Choroid plexus epithelial cell (primary cell): Measurements from ENCODE around the gene CDH11.

Experiments
- DNase-seq: peaks from one replicate; pipeline ENCODE4 v3.0.0-alpha.2; 2010; ENCODE audit warnings: low read depth
- H3K4me3 ChIP-seq: 2 replicates; pipeline ENCODE4 v1.5.1; 2011; ENCODE audit warnings: low read depth, mild to moderate bottlenecking, control low read depth, low read length, moderate library complexity
- CTCF ChIP-seq: conservative IDR thresholded peaks from 2 replicates; pipeline ENCODE4 v1.5.1; 2011; ENCODE audit warnings: low read depth, mild to moderate bottlenecking, control low read depth, inconsistent platforms, low read length, moderate library complexity

Gene CDH11

GRCh38 chr16:65122724-65123395 is 997 bp upstream of the CDH11 start:
- peak; percentile 67 for DNase-seq
- peak overlapping the region; percentile 75 for H3K4me3 ChIP-seq
- no peak for TF ChIP-seq CTCF

GRCh38 chr16:65120831-65121721 is 787 bp downstream of the CDH11 start:
- peak overlapping the region; percentile 75 for H3K4me3 ChIP-seq
- peak; percentile 51 for DNase-seq
- TF ChIP-seq CTCF = no peak

GRCh38 chr16:65120461-65120830 is 1.4 kb downstream of the CDH11 start:
- no peak for DNase-seq
- no peak for TF ChIP-seq CTCF
- H3K4me3 ChIP-seq = peak overlapping the region; percentile 75

- peak overlapping the region; percentile 75 for H3K4me3 ChIP-seq
- TF ChIP-seq CTCF = no peak
- DNase-seq = peak; percentile 73
These were observed 1.9 kb downstream of the CDH11 start for GRCh38 chr16:65119901-65120401.

- peak overlapping the region; percentile 75 for H3K4me3 ChIP-seq
- DNase-seq = no peak
- no peak for TF ChIP-seq CTCF
These were observed 2.4 kb downstream of the CDH11 start for GRCh38 chr16:65119435-65119834.

- TF ChIP-seq CTCF = no peak
- H3K4me3 ChIP-seq = peak overlapping the region; percentile 75
- DNase-seq = no peak
These were observed 3.0 kb downstream of the CDH11 start for GRCh38 chr16:65118871-65119270.
